HUES48 (cell line): ENCODE measurements around the gene LIPH.

Experiments
- H3K27ac ChIP-seq: one replicate; pipeline ENCODE4 v1.7.0; 2013; ENCODE audit warnings: low read depth, low read length, inconsistent platforms
- H3K27me3 ChIP-seq: 2 replicates; pipeline ENCODE4 v1.6.1; 2013; ENCODE audit warnings: mild to moderate bottlenecking, low read length; ENCODE audit not compliant: control insufficient read depth, insufficient read depth
- H3K36me3 ChIP-seq: 2 replicates; pipeline ENCODE4 v1.6.1; 2013; ENCODE audit warnings: low read length; ENCODE audit not compliant: control insufficient read depth, insufficient read depth
- H3K4me1 ChIP-seq: 2 replicates; pipeline ENCODE4 v1.6.1; 2013; ENCODE audit warnings: mild to moderate bottlenecking, low read length; ENCODE audit not compliant: control insufficient read depth, insufficient read depth
- H3K4me3 ChIP-seq: 2 replicates; pipeline ENCODE4 v1.5.1; 2013; ENCODE audit warnings: mild to moderate bottlenecking, low read depth, low read length
- H3K9ac ChIP-seq: 2 replicates; pipeline ENCODE4 v1.6.1; 2013; ENCODE audit warnings: mild to moderate bottlenecking, low read depth, low read length, moderate library complexity
- H3K9me3 ChIP-seq: 2 replicates; pipeline ENCODE4 v1.6.1; 2013; ENCODE audit warnings: low read length; ENCODE audit not compliant: control insufficient read depth, insufficient read depth

Gene LIPH

GRCh38 chr3:185460309-185460708 is 92.1 kb downstream of the LIPH start:
- no peaks in the 10 kb centered on the region for H3K27me3 ChIP-seq

GRCh38 chr3:185457376-185457775 is 95.0 kb downstream of the LIPH start:
- Histone ChIP-seq H3K27ac (no peak overlapping the region), H3K9me3 (no peaks in the 10 kb centered on the region), H3K4me3 (no peak overlapping the region), H3K4me1 (no peaks in the 10 kb centered on the region), H3K9ac (no peak overlapping the region), H3K27me3 (no peaks in the 10 kb centered on the region), H3K36me3 (no peaks in the 10 kb centered on the region)

More at GRCh38 chr3:185460309-185460708, 92.1 kb downstream of the LIPH start:
- H3K4me3 ChIP-seq, result no peak overlapping the region
- H3K4me1 ChIP-seq, result no peaks in the 10 kb centered on the region
- no peaks in the 10 kb centered on the region for H3K9me3 ChIP-seq
- H3K36me3 ChIP-seq, result no peaks in the 10 kb centered on the region
- H3K9ac ChIP-seq, result no peak overlapping the region
- no peak overlapping the region for H3K27ac ChIP-seq
